K562 (cell line): ENCODE data around the gene MGAT1.

Source experiments
- FOXJ2 ChIP-seq: fragments of 200-800 bp; sonication (Bioruptor generic); IDR thresholded peaks from 2 replicates; pipeline ENCODE4 v1.6.1; 2016; ENCODE audit warnings: missing genetic modification characterization, missing compliant biosample characterization
- KAT2B ChIP-seq: IDR thresholded peaks from one replicate; pipeline ENCODE4 v1.6.1; 2012; ENCODE audit warnings: low read depth, mild to moderate bottlenecking, control low read depth, inconsistent platforms, low read length, moderate library complexity
- ZNF354B ChIP-seq: fragments of 250-450 bp; sonication (Bioruptor Pico); IDR thresholded peaks from 2 replicates; pipeline ENCODE4 v1.4.0; 2020
- TF ChIP-seq, protein P1 (sequence below), 3 experiments: IDR thresholded peaks in 2 of 3; conservative IDR thresholded peaks in 1 of 3; 2 replicates each; pipeline ENCODE4 v1.5.1; 2011 to 2012; ENCODE audit warnings: low read length in 3 of 3, mild to moderate bottlenecking in 3 of 3, control low read depth in 2 of 3, improper control_type of control experiment in 1 of 3, inconsistent platforms in 1 of 3, low read depth in 1 of 3, mixed read lengths in 1 of 3, moderate library complexity in 1 of 3; ENCODE audit not compliant: insufficient read depth in 2 of 3
- TF ChIP-seq, protein P2 (sequence below): fragments of 250-450 bp; sonication (Bioruptor Pico); IDR thresholded peaks from 2 replicates; pipeline ENCODE4 v1.4.0; 2020
- TF ChIP-seq, protein P3 (sequence below): fragments of 150-350 bp; IDR thresholded peaks from 2 replicates; pipeline ENCODE4 v1.6.1; 2014; ENCODE audit warnings: low read depth, mild to moderate bottlenecking, low read length, borderline replicate concordance

DNA sequence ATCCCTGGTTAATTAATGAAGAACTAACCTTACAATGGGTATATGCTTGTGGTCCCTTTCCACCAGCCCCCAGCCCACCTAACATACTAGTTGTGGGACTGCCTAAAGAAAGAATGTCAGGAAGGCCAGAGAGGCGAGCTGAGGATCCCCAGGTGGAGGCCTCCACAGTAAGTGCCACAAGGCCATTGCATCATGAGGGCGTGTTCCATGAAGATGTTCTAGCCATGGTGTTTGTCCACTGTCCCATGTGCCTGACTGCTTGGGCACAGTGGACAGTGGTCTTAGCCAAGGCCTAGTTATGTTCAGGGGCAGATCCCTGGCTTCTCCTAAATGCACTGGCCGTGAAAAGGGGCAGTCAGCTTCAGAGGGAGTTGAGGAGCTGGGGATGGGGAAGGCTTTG, 37.3 kb upstream of the MGAT1 start:
- TF ChIP-seq ZNF354B (CRISPR knock-in tag) (no peak), KAT2B (no peak), FOXJ2 (tag) (no peak)
- TF ChIP-seq, protein P1, sequence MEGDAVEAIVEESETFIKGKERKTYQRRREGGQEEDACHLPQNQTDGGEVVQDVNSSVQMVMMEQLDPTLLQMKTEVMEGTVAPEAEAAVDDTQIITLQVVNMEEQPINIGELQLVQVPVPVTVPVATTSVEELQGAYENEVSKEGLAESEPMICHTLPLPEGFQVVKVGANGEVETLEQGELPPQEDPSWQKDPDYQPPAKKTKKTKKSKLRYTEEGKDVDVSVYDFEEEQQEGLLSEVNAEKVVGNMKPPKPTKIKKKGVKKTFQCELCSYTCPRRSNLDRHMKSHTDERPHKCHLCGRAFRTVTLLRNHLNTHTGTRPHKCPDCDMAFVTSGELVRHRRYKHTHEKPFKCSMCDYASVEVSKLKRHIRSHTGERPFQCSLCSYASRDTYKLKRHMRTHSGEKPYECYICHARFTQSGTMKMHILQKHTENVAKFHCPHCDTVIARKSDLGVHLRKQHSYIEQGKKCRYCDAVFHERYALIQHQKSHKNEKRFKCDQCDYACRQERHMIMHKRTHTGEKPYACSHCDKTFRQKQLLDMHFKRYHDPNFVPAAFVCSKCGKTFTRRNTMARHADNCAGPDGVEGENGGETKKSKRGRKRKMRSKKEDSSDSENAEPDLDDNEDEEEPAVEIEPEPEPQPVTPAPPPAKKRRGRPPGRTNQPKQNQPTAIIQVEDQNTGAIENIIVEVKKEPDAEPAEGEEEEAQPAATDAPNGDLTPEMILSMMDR (IDR thresholded peaks at IDR 0.05 in 2 of 3, conservative IDR thresholded peaks at IDR 0.05 in 1 of 3; ENCODE audit: insufficient read depth in 2 of 3, low read depth in 1 of 3, low read length in 3 of 3): no peak
- TF ChIP-seq, protein P2, sequence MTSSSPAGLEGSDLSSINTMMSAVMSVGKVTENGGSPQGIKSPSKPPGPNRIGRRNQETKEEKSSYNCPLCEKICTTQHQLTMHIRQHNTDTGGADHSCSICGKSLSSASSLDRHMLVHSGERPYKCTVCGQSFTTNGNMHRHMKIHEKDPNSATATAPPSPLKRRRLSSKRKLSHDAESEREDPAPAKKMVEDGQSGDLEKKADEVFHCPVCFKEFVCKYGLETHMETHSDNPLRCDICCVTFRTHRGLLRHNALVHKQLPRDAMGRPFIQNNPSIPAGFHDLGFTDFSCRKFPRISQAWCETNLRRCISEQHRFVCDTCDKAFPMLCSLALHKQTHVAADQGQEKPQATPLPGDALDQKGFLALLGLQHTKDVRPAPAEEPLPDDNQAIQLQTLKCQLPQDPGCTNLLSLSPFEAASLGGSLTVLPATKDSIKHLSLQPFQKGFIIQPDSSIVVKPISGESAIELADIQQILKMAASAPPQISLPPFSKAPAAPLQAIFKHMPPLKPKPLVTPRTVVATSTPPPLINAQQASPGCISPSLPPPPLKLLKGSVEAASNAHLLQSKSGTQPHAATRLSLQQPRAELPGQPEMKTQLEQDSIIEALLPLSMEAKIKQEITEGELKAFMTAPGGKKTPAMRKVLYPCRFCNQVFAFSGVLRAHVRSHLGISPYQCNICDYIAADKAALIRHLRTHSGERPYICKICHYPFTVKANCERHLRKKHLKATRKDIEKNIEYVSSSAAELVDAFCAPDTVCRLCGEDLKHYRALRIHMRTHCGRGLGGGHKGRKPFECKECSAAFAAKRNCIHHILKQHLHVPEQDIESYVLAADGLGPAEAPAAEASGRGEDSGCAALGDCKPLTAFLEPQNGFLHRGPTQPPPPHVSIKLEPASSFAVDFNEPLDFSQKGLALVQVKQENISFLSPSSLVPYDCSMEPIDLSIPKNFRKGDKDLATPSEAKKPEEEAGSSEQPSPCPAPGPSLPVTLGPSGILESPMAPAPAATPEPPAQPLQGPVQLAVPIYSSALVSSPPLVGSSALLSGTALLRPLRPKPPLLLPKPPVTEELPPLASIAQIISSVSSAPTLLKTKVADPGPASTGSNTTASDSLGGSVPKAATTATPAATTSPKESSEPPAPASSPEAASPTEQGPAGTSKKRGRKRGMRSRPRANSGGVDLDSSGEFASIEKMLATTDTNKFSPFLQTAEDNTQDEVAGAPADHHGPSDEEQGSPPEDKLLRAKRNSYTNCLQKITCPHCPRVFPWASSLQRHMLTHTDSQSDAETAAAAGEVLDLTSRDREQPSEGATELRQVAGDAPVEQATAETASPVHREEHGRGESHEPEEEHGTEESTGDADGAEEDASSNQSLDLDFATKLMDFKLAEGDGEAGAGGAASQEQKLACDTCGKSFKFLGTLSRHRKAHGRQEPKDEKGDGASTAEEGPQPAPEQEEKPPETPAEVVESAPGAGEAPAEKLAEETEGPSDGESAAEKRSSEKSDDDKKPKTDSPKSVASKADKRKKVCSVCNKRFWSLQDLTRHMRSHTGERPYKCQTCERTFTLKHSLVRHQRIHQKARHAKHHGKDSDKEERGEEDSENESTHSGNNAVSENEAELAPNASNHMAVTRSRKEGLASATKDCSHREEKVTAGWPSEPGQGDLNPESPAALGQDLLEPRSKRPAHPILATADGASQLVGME (CRISPR knock-in tag): no peak
- TF ChIP-seq, protein P3, sequence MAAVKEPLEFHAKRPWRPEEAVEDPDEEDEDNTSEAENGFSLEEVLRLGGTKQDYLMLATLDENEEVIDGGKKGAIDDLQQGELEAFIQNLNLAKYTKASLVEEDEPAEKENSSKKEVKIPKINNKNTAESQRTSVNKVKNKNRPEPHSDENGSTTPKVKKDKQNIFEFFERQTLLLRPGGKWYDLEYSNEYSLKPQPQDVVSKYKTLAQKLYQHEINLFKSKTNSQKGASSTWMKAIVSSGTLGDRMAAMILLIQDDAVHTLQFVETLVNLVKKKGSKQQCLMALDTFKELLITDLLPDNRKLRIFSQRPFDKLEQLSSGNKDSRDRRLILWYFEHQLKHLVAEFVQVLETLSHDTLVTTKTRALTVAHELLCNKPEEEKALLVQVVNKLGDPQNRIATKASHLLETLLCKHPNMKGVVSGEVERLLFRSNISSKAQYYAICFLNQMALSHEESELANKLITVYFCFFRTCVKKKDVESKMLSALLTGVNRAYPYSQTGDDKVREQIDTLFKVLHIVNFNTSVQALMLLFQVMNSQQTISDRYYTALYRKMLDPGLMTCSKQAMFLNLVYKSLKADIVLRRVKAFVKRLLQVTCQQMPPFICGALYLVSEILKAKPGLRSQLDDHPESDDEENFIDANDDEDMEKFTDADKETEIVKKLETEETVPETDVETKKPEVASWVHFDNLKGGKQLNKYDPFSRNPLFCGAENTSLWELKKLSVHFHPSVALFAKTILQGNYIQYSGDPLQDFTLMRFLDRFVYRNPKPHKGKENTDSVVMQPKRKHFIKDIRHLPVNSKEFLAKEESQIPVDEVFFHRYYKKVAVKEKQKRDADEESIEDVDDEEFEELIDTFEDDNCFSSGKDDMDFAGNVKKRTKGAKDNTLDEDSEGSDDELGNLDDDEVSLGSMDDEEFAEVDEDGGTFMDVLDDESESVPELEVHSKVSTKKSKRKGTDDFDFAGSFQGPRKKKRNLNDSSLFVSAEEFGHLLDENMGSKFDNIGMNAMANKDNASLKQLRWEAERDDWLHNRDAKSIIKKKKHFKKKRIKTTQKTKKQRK: no peak
